ENCODE measurements around the gene RASAL2. TPM values are rescaled to one million over a fixed set of nuclear protein-coding genes. Genes with fewer than 3 reads are reported as not detected.

The RASAL2 gene
- total and polyA plus RNA-seq, 2 donors (not counting 1 experiment from before 2014, with no cell fraction given) = 11.9 to 21.8 TPM

DNA sequence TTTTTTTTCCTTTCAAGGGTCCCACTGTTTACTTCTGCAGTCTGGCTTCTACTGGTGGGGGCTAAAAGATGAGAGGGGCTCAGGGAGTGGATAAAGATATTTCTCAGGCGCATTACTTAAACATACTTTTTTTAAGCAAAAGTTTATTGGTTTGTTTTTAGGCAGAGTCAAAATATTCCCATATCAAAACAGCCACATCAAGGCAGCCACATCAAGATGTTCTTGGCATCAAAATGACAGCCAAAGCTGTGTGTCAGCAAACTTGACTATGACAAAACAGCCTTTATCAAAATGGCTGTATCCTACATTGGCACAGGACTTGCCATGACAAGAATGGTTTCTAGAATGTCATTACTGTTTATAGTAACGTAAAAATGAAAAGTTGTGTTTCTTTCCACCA is 22.1 kb upstream of the RASAL2 start:
- Histone ChIP-seq H3K27me3 (ENCODE audit: control insufficient read depth, insufficient read depth, low read length) (no peaks in the 10 kb centered on the region), H3K9me3 (ENCODE audit: control insufficient read depth, insufficient read depth, low read depth, low read length) (no peaks in the 10 kb centered on the region)

DNA sequence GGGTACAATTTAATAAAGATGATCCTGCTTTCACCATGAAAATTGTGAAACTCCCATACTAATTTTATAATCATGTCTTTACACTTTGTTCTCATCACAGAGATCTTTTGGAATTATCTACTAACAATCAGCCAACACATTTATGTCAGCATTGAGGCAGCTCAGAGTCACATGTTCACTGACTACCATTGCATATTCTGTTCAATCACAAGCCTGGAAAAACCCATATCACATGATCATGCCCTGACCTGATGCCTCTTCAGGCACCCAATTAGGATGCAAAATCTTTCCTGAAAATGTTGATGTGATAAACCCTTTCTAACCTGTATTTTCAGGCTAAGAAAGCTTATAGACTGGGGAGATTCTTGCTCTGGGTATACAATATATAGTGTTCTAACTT is 21.6 kb upstream of the RASAL2 start:
- no peaks in the 10 kb centered on the region for H3K27me3 ChIP-seq (ENCODE audit: control insufficient read depth, insufficient read depth, low read length)
- no peak overlapping the region for H3K27ac ChIP-seq (ENCODE audit: insufficient read depth, low read length)
- H3K79me2 ChIP-seq (ENCODE audit: control insufficient read depth, insufficient read depth, low read length) = no peaks in the 10 kb centered on the region
- no peaks in the 10 kb centered on the region for H4K20me1 ChIP-seq (ENCODE audit: control insufficient read depth, extremely low read depth, insufficient read depth, low read length)
- H3K4me2 ChIP-seq (ENCODE audit: extremely low read depth, insufficient read depth, low read length) = no peak overlapping the region
- H3K36me3 ChIP-seq (ENCODE audit: control insufficient read depth, insufficient read depth, low read length) = no peaks in the 10 kb centered on the region
- H3K4me3 ChIP-seq (replicated peaks in 1 of 4; ENCODE audit: control extremely low read depth in 1 of 4, insufficient read depth in 1 of 4, low read depth in 3 of 4, low read length in 4 of 4) = no peak overlapping the region
- no peak for DNase-seq (ENCODE audit: low read depth in 2 of 2)
- no peaks in the 10 kb centered on the region for H3K9me3 ChIP-seq (ENCODE audit: control insufficient read depth, insufficient read depth, low read depth, low read length)
- no peak overlapping the region for H2AFZ ChIP-seq (ENCODE audit: low read length)
- H3K9ac ChIP-seq (ENCODE audit: insufficient read depth, low read length) = no peak overlapping the region
- no peaks in the 10 kb centered on the region for H3K4me1 ChIP-seq (ENCODE audit: control insufficient read depth, extremely low read depth, insufficient read depth, low read length)
- TF ChIP-seq, protein P1, sequence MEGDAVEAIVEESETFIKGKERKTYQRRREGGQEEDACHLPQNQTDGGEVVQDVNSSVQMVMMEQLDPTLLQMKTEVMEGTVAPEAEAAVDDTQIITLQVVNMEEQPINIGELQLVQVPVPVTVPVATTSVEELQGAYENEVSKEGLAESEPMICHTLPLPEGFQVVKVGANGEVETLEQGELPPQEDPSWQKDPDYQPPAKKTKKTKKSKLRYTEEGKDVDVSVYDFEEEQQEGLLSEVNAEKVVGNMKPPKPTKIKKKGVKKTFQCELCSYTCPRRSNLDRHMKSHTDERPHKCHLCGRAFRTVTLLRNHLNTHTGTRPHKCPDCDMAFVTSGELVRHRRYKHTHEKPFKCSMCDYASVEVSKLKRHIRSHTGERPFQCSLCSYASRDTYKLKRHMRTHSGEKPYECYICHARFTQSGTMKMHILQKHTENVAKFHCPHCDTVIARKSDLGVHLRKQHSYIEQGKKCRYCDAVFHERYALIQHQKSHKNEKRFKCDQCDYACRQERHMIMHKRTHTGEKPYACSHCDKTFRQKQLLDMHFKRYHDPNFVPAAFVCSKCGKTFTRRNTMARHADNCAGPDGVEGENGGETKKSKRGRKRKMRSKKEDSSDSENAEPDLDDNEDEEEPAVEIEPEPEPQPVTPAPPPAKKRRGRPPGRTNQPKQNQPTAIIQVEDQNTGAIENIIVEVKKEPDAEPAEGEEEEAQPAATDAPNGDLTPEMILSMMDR (conservative IDR thresholded peaks at IDR 0.05 in 1 of 2, IDR thresholded peaks at IDR 0.05 in 1 of 2; ENCODE audit: low read depth in 1 of 2, low read length in 2 of 2) = no peak
- no peak for TF ChIP-seq EZH2 (IDR thresholded peaks at IDR 0.05; ENCODE audit: low read length, missing control alignments)

More for the DNA sequence above, 22.1 kb upstream of the RASAL2 start:
- Histone ChIP-seq H4K20me1 (ENCODE audit: control insufficient read depth, extremely low read depth, insufficient read depth, low read length) (no peaks in the 10 kb centered on the region), H3K79me2 (ENCODE audit: control insufficient read depth, insufficient read depth, low read length) (no peaks in the 10 kb centered on the region), H3K4me2 (ENCODE audit: extremely low read depth, insufficient read depth, low read length) (no peak overlapping the region), H3K36me3 (ENCODE audit: control insufficient read depth, insufficient read depth, low read length) (no peaks in the 10 kb centered on the region), H3K9ac (ENCODE audit: insufficient read depth, low read length) (no peak overlapping the region), H3K4me3 (replicated peaks in 1 of 4; ENCODE audit: control extremely low read depth in 1 of 4, insufficient read depth in 1 of 4, low read depth in 3 of 4, low read length in 4 of 4) (no peak overlapping the region), H2AFZ (ENCODE audit: low read length) (no peak overlapping the region), H3K27ac (ENCODE audit: insufficient read depth, low read length) (no peak overlapping the region), H3K4me1 (ENCODE audit: control insufficient read depth, extremely low read depth, insufficient read depth, low read length) (no peaks in the 10 kb centered on the region)
- no peak for TF ChIP-seq EZH2 (IDR thresholded peaks at IDR 0.05; ENCODE audit: low read length, missing control alignments)
- TF ChIP-seq, protein P1 (conservative IDR thresholded peaks at IDR 0.05 in 1 of 2, IDR thresholded peaks at IDR 0.05 in 1 of 2; ENCODE audit: low read depth in 1 of 2, low read length in 2 of 2) = no peak
- DNase-seq (ENCODE audit: low read depth in 2 of 2) = no peak

DNA sequence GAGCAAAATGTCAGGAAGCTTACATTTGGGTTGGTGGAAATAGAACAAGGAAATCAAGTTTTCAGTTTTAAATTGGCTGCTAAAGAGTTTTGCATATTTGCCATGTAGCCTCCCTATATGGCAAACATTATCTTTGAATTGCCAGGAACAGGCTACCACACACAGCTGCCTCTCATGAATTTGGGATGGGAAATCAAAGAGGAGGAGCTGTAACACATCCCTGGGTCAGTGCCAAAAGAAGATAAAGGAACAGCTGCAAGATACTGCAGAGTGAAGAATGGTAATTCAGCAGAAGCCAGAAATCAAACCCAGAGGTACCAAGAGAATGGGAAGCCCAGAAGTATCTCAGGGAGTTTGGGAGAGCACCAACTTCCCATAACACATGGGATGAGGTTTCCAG is 18.6 kb upstream of the RASAL2 start:
- Histone ChIP-seq H3K9ac (ENCODE audit: insufficient read depth, low read length) (no peak overlapping the region), H3K4me1 (ENCODE audit: control insufficient read depth, extremely low read depth, insufficient read depth, low read length) (no peaks in the 10 kb centered on the region), H3K4me2 (ENCODE audit: extremely low read depth, insufficient read depth, low read length) (no peak overlapping the region), H4K20me1 (ENCODE audit: control insufficient read depth, extremely low read depth, insufficient read depth, low read length) (no peaks in the 10 kb centered on the region), H3K36me3 (ENCODE audit: control insufficient read depth, insufficient read depth, low read length) (no peaks in the 10 kb centered on the region), H3K4me3 (replicated peaks in 1 of 4; ENCODE audit: control extremely low read depth in 1 of 4, insufficient read depth in 1 of 4, low read depth in 3 of 4, low read length in 4 of 4) (no peak overlapping the region), H3K79me2 (ENCODE audit: control insufficient read depth, insufficient read depth, low read length) (no peaks in the 10 kb centered on the region), H2AFZ (ENCODE audit: low read length) (no peak overlapping the region), H3K9me3 (ENCODE audit: control insufficient read depth, insufficient read depth, low read depth, low read length) (no peaks in the 10 kb centered on the region), H3K27me3 (ENCODE audit: control insufficient read depth, insufficient read depth, low read length) (no peaks in the 10 kb centered on the region), H3K27ac (ENCODE audit: insufficient read depth, low read length) (no peak overlapping the region)
- TF ChIP-seq, protein P1 (conservative IDR thresholded peaks at IDR 0.05 in 1 of 2, IDR thresholded peaks at IDR 0.05 in 1 of 2; ENCODE audit: low read depth in 1 of 2, low read length in 2 of 2) = no peak
- TF ChIP-seq EZH2 (IDR thresholded peaks at IDR 0.05; ENCODE audit: low read length, missing control alignments) = no peak
- no peak for DNase-seq (ENCODE audit: low read depth in 2 of 2)
